ENCODE data around the gene VEPH1. TPM values are rescaled to one million over a fixed set of nuclear protein-coding genes. Genes with fewer than 3 reads are reported as not detected.

Gene VEPH1
- total RNA-seq, 1 experiment from 2014 or later, result 7.7 TPM

- Histone ChIP-seq H3K4ac (ENCODE audit: low read depth, low read length) (no peak overlapping the region), H3K18ac (ENCODE audit: insufficient read length, low read depth, low read length) (no peak overlapping the region), H3K23ac (ENCODE audit: insufficient read length, low read depth, low read length) (no peak overlapping the region), H3K4me2 (ENCODE audit: insufficient read depth, insufficient read length, low read length) (no peak overlapping the region), H3T11ph (ENCODE audit: low read length) (no peak overlapping the region), H2AFZ (ENCODE audit: low read length) (no peak overlapping the region), H3K9ac (ENCODE audit: extremely low read depth, insufficient read length, low read length) (no peak overlapping the region), H4K20me1 (ENCODE audit: control insufficient read depth, insufficient read depth, insufficient read length) (no peaks in the 10 kb centered on the region), H4K8ac (replicated peaks; ENCODE audit: insufficient read length, low read depth, low read length) (no peak overlapping the region), H2BK12ac (ENCODE audit: insufficient read length, low read depth, low read length) (no peak overlapping the region), H3K4me1 (ENCODE audit: insufficient read depth, low read length) (peaks cover 3% of the 10 kb centered on the region; the same call in 1 of the 2 replicates), H2BK15ac (ENCODE audit: low read depth, low read length) (no peak overlapping the region), H2BK20ac (ENCODE audit: low read depth, low read length, poor library complexity, severe bottlenecking) (no peak overlapping the region), H3K27me3 (ENCODE audit: insufficient read depth, low read length) (no peaks in the 10 kb centered on the region), H3K27ac (ENCODE audit: insufficient read length, low read depth, low read length) (no peak overlapping the region), H3K79me1 (ENCODE audit: insufficient read depth, low read depth, low read length, poor library complexity, severe bottlenecking) (no peaks in the 10 kb centered on the region), H2BK5ac (ENCODE audit: insufficient read length, low read length) (no peak overlapping the region), H3K56ac (ENCODE audit: insufficient read length, low read depth, low read length) (no peak overlapping the region), H4K91ac (ENCODE audit: insufficient read length, low read depth, low read length) (no peak overlapping the region), H3K23me2 (ENCODE audit: insufficient read length, low read depth, low read length, poor library complexity, severe bottlenecking) (no peaks in the 10 kb centered on the region), H3K9me3 (ENCODE audit: control insufficient read depth, low read depth, low read length) (no peaks in the 10 kb centered on the region), H2BK120ac (ENCODE audit: low read depth, low read length, poor library complexity, severe bottlenecking) (no peak overlapping the region), H3K79me2 (ENCODE audit: insufficient read depth, low read length) (no peaks in the 10 kb centered on the region), H4K5ac (ENCODE audit: insufficient read length, low read depth, low read length) (no peak overlapping the region), H3K14ac (ENCODE audit: insufficient read depth, low read length) (no peak overlapping the region), H2AK5ac (ENCODE audit: insufficient read length, low read length) (no peak overlapping the region)
- TF ChIP-seq, protein P1, sequence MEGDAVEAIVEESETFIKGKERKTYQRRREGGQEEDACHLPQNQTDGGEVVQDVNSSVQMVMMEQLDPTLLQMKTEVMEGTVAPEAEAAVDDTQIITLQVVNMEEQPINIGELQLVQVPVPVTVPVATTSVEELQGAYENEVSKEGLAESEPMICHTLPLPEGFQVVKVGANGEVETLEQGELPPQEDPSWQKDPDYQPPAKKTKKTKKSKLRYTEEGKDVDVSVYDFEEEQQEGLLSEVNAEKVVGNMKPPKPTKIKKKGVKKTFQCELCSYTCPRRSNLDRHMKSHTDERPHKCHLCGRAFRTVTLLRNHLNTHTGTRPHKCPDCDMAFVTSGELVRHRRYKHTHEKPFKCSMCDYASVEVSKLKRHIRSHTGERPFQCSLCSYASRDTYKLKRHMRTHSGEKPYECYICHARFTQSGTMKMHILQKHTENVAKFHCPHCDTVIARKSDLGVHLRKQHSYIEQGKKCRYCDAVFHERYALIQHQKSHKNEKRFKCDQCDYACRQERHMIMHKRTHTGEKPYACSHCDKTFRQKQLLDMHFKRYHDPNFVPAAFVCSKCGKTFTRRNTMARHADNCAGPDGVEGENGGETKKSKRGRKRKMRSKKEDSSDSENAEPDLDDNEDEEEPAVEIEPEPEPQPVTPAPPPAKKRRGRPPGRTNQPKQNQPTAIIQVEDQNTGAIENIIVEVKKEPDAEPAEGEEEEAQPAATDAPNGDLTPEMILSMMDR (conservative IDR thresholded peaks at IDR 0.05), result no peak
- Mint-ChIP-seq H3K9me3 (no peaks in the 10 kb centered on the region), H3K4me3 (no peak overlapping the region), H3K4me1 (peaks cover 7 to 8% of the 10 kb centered on the region in 2 experiments), H3K27ac (no peak overlapping the region), H3K36me3 (ENCODE audit: insufficient read depth in 1 of 3, low read depth in 3 of 3) (no peaks in the 10 kb centered on the region; a peak in 1 of 7 replicates), H3K27me3 (ENCODE audit: low read depth) (no peaks in the 10 kb centered on the region)
- no CpG with 5 or more reads among the region's 2 CpGs for WGBS (ENCODE audit: extremely low coverage, insufficient read length, low lambda C conversion rate)
- DNase-seq, result no peak
These were observed 201.5 kb downstream of the VEPH1 start for GRCh38 chr3:157301755-157302154.
